Measurements from ENCODE around the gene NCBP3. TPM values are rescaled to one million over a fixed set of nuclear protein-coding genes. Genes with fewer than 3 reads are reported as not detected.

NCBP3 gene
- total and polyA plus RNA-seq, 11 donors, result 10.4 to 26.4 (median 20.2) TPM

DNA sequence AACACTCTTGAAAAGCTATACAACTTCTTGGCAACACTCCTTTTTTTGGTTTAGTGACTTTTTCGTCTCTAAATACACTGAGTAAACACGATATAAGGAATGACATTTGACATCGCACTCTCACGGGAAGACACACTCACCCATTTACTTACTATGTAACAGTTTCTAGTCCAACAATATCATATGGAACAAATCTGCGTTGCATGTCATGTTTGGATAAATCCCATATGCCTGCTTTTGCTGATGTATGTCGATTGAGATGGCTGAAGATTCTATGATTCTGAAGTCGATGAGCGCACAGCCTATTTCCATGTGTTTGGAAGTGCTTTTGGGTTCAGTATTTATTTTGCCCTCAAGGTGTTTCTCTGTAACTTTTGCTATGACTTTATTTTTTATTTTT lies 63.3 kb downstream of the NCBP3 start:
- no peaks in the 10 kb centered on the region for H3K4me1 ChIP-seq
- 85 to 88% (median 85%) methylated on average over 8 of the region's 8 CpGs for WGBS, 4 donors

GRCh38 chr17:3780986-3781385 lies 65.1 kb downstream of the NCBP3 start:
- Histone ChIP-seq H3K27me3 (no peaks in the 10 kb centered on the region), H3K4me3 (no peak overlapping the region), H3K27ac (no peak overlapping the region), H3K36me3 (no peaks in the 10 kb centered on the region), H3K9me3 (no peaks in the 10 kb centered on the region), H3K4me1 (no peaks in the 10 kb centered on the region)
- no peak for DNase-seq
- TF ChIP-seq CTCF (IDR thresholded peaks at IDR 0.05) (no peak), POLR2A (IDR thresholded peaks at IDR 0.05) (no peak)
- intact Hi-C loops (cut with DNase I), result no loop called here
- ATAC-seq, result no peak
- WGBS, 4 donors, result 81 to 85% (median 83%) methylated on average over 6 of the region's 6 CpGs

More for the DNA sequence above, 63.3 kb downstream of the NCBP3 start:
- H3K27ac ChIP-seq, result no peak overlapping the region
- H3K9me3 ChIP-seq, result no peaks in the 10 kb centered on the region
- H3K36me3 ChIP-seq, result no peaks in the 10 kb centered on the region
- TF ChIP-seq CTCF (IDR thresholded peaks at IDR 0.05) (no peak), POLR2A (IDR thresholded peaks at IDR 0.05) (no peak)
- ATAC-seq, result no peak
- H3K4me3 ChIP-seq, result no peak overlapping the region
- no peak for DNase-seq
- H3K27me3 ChIP-seq, result no peaks in the 10 kb centered on the region
- intact Hi-C loops (cut with DNase I), result no loop called here

DNA sequence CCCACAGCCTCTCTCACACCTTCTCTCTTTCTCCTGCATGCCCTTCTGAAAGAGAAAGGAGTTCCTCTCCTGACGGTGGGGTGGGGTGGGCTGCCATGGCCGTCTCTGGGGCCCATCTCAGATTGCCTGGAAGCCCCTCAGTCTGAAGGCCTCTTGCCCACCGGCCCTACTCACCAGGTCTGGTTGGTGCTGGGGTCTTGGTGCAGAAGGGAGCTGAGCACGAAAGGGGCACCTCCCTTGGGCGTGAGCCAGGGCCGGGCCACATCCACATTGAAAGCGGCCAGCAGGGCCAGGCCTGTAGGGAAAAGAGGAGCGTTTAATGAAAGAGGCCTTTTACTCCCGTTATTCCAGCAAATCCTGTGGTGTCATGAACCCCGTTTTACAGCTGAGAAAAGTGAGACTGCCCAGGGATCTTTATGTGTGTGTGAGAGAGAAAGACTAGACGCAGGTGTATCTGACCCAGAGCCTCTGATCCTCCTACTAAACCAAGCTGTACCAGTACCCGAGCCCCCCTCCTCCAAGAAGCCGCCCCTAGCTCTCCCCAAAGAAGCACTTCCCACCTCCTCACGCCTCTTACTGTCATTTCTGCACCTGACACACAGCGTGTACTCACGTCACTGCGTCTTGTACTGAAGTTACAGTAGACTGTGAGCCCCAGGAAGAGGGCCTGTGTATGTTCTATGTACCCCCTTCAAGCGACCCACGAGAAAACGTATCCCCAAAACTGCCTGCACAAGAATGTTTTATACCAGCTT lies 68.5 kb downstream of the NCBP3 start:
- no peak overlapping the region for H3K27ac ChIP-seq
- intact Hi-C loops (cut with DNase I), result no loop called here
- TF ChIP-seq POLR2A (IDR thresholded peaks at IDR 0.05), result no peak
- peaks cover 0 to 5% (median 0%) of the 10 kb centered on the region in 9 donors for H3K27me3 ChIP-seq
- H3K4me1 ChIP-seq, result no peaks in the 10 kb centered on the region
- ATAC-seq (no peak), DNase-seq (no peak)
- H3K9me3 ChIP-seq, result no peaks in the 10 kb centered on the region
- H3K36me3 ChIP-seq, result no peaks in the 10 kb centered on the region
- 85 to 89% (median 87%) methylated on average over 20 of the region's 20 CpGs for WGBS, 4 donors
- no peak overlapping the region for H3K4me3 ChIP-seq

- no peak for ATAC-seq
- TF ChIP-seq CTCF (IDR thresholded peaks at IDR 0.05) (no peak), POLR2A (IDR thresholded peaks at IDR 0.05) (no peak)
- DNase-seq, result no peak
- H3K9me3 ChIP-seq, result no peaks in the 10 kb centered on the region
- no peaks in the 10 kb centered on the region for H3K36me3 ChIP-seq
- H3K4me1 ChIP-seq, result no peaks in the 10 kb centered on the region
- WGBS, 4 donors, result 91 to 98% (median 93%) methylated on average over 3 of the region's 3 CpGs
- intact Hi-C loops (cut with DNase I), result no loop called here
- H3K27me3 ChIP-seq, result peaks cover 0 to 5% (median 0%) of the 10 kb centered on the region in 9 donors
- H3K4me3 ChIP-seq, result no peak overlapping the region
- H3K27ac ChIP-seq, result no peak overlapping the region
These were observed 72.1 kb downstream of the NCBP3 start for GRCh38 chr17:3773966-3774365.

DNA sequence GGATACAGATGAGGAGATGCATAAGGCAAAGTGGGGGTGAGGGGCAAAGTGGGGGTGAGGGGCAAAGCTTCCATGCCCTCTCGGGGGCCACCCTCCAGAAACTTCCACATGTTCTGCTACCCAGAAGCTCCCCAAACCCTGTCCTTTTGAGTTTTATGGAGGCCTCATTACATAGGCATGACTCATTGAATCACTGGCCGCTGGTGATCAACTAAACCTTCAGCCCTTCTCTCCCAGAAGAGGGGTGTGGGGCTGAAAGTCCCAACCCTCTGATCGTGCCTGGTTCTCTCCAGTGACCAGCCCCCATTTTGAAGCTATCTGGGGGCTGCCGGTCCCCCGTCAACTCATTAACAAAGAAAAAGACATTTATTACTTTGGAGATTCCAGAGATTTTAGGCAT lies 72.5 kb downstream of the NCBP3 start:
- intact Hi-C loops (cut with DNase I), result no loop called here
- no peak for ATAC-seq
- WGBS, 4 donors, result 78 to 83% (median 81%) methylated on average over 5 of the region's 5 CpGs
- Histone ChIP-seq H3K27ac (no peak overlapping the region), H3K36me3 (no peaks in the 10 kb centered on the region), H3K9me3 (no peaks in the 10 kb centered on the region), H3K4me3 (no peak overlapping the region), H3K27me3 (peaks cover 0 to 5% (median 0%) of the 10 kb centered on the region in 9 donors), H3K4me1 (no peaks in the 10 kb centered on the region)
- TF ChIP-seq POLR2A (IDR thresholded peaks at IDR 0.05), result no peak
- no peak for DNase-seq
